ENCODE data around the gene TSACC. TPM values are rescaled to one million over a fixed set of nuclear protein-coding genes. Genes with fewer than 3 reads are reported as not detected.
A peak's percentile ranks its signal among the peaks of the same experiment; 100 is the strongest.

Gene TSACC
- total and polyA plus RNA-seq, 4 donors, result 0.28 to 2.7 (median 0.60) TPM; not detected in 1

GRCh38 chr1:156295391-156295947, 42.9 kb upstream of the TSACC start, which contains the start of gene GLMP:
Gene GLMP (minus strand): TSS chr1:156295679. CDS start chr1:156295645, 34 bp downstream.
- Histone ChIP-seq H3K4me3 (ENCODE audit: low read depth in 1 of 3, low read length in 3 of 3) (peak within 1 kb of the TSS; percentile 75 to 92 (median 91)), H3K9ac (ENCODE audit: low read depth in 1 of 2, low read length in 2 of 2) (peak within 1 kb of the TSS; percentile 52 to 70), H3K27me3 (ENCODE audit: control insufficient read depth in 4 of 4, insufficient read depth in 4 of 4, low read length in 3 of 4) (no peaks in the 10 kb centered on the region), H3K9me3 (ENCODE audit: control insufficient read depth in 4 of 4, low read length in 3 of 4) (no peaks in the 10 kb centered on the region), H3K36me3 (ENCODE audit: control insufficient read depth in 4 of 4, insufficient read depth in 3 of 4, low read depth in 1 of 4, low read length in 3 of 4) (peaks cover 0 to 3% (median 1%) of the 10 kb centered on the region in 4 donors), H3K27ac (ENCODE audit: low read depth in 1 of 2, low read length in 2 of 2) (peak within 1 kb of the TSS in 1 of 2 donors; percentile 49), H3K4me1 (ENCODE audit: control insufficient read depth in 4 of 4, insufficient read depth in 4 of 4, low read length in 3 of 4) (peaks cover 16 to 54% (median 49%) of the 10 kb centered on the region in 4 donors)
- under 1% methylated on average over 17 of the region's 17 CpGs for WGBS
- TF ChIP-seq FOXA2 (IDR thresholded peaks at IDR 0.05) (no peak), REST (IDR thresholded peaks at IDR 0.05) (peak; percentile 20), YY1 (IDR thresholded peaks at IDR 0.05) (peak; percentile 37), HNF4G (IDR thresholded peaks at IDR 0.05) (no peak), RAD21 (IDR thresholded peaks at IDR 0.05) (no peak), HNF4A (conservative IDR thresholded peaks at IDR 0.05) (peak in 1 of 2 donors; percentile 29), RXRA (IDR thresholded peaks at IDR 0.05) (peak in 1 of 2 donors; percentile 21), GABPA (IDR thresholded peaks at IDR 0.05 in 1 of 2, conservative IDR thresholded peaks at IDR 0.05 in 1 of 2) (peak in 1 of 2 donors; percentile 48), ATF3 (IDR thresholded peaks at IDR 0.05) (no peak), EGR1 (IDR thresholded peaks at IDR 0.05; ENCODE audit: low read depth in 2 of 2) (peak in 1 of 2 donors; percentile 14), ZBTB33 (IDR thresholded peaks at IDR 0.05) (peak; percentile 70), CTCF (IDR thresholded peaks at IDR 0.05; ENCODE audit: low read depth, low read length, missing input control) (no peak), MAX (IDR thresholded peaks at IDR 0.05) (peak; percentile 23)
- peak; percentile 73 for DNase-seq (ENCODE audit: low spot score)
